NB4 (cell line): ENCODE measurements around the gene GOLGB1.

Experiments used
- DNase-seq: peaks from one replicate; pipeline ENCODE4 v3.0.0; 2010; ENCODE audit warnings: low read depth
- H3K4me3 ChIP-seq: one replicate; pipeline ENCODE4 v1.5.1; 2011; ENCODE audit warnings: mild to moderate bottlenecking, low read depth, low read length, moderate library complexity
- CTCF ChIP-seq: IDR thresholded peaks from one replicate; pipeline ENCODE4 v1.5.1; 2012; ENCODE audit warnings: low read depth, low read length
- MAX ChIP-seq: IDR thresholded peaks from 2 replicates; pipeline ENCODE4 v1.6.1; 2011; ENCODE audit warnings: low read depth, low read length
- MYC ChIP-seq: IDR thresholded peaks from 2 replicates; pipeline ENCODE4 v1.6.1; 2011; ENCODE audit warnings: low read depth, low read length
- POLR2A ChIP-seq: IDR thresholded peaks from 2 replicates; pipeline ENCODE4 v1.6.1; 2011; ENCODE audit warnings: mild to moderate bottlenecking; ENCODE audit not compliant: insufficient read length; ENCODE audit errors: extremely low read depth

Gene GOLGB1

DNA sequence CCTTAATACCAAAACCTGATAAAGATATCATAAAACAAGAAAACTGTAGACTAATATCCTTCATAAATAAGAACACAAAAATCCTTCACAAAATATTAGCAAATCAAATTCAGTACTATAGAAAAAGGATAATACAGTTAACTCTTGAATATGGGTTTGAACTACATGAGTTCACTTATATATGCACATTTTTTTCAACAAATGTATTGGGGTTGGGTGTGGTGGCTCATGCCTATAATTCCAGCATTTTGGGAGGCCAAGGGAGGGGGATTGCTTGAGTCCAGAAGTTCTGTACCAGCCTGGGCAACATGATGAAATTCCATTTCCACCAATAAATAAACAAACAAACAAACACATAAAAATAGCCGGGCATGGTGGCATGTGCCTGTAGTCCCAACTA, 39.2 kb downstream of the GOLGB1 start:
- DNase-seq, result no peak
- TF ChIP-seq POLR2A (no peak), MAX (no peak)

GRCh38 chr3:121707531-121708273, 41.8 kb downstream of the GOLGB1 start:
- no peak for DNase-seq
- TF ChIP-seq CTCF (no peak), MYC (no peak), MAX (no peak), POLR2A (no peak)
- no peak overlapping the region for H3K4me3 ChIP-seq

More for the DNA sequence above, 39.2 kb downstream of the GOLGB1 start:
- H3K4me3 ChIP-seq, result no peak overlapping the region

DNA sequence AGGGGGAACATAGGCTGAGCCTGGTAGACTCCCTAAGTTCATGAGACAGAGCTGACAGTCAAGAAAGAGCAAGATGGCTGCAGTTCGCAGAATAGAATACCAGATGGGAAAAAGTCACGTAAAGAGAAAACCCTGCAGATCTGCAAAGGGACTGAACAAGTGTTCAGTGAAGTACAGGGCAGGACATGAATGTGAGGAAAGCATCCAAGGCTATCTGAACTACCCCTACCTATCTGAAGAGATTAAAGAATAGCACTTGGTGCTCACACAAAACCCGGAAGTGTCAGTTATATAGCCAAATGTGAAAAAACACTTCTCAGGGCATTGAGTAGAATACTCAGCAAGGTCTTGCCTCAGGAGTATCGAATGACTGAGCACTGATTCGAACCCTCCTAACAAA, 44.0 kb downstream of the GOLGB1 start:
- no peak overlapping the region for H3K4me3 ChIP-seq
- TF ChIP-seq MAX (no peak), CTCF (no peak), MYC (no peak), POLR2A (no peak)
- no peak for DNase-seq

GRCh38 chr3:121703973-121704372, 45.6 kb downstream of the GOLGB1 start:
- no peak overlapping the region for H3K4me3 ChIP-seq
- TF ChIP-seq MYC, result no peak
- no peak for TF ChIP-seq POLR2A
- TF ChIP-seq MAX, result no peak
- no peak for TF ChIP-seq CTCF
- no peak for DNase-seq

- no peak overlapping the region for H3K4me3 ChIP-seq
- no peak for TF ChIP-seq MYC
- TF ChIP-seq CTCF, result no peak
- TF ChIP-seq MAX, result no peak
- no peak for TF ChIP-seq POLR2A
- no peak for DNase-seq
Observed at GRCh38 chr3:121698901-121699300, 50.6 kb downstream of the GOLGB1 start.

- TF ChIP-seq CTCF, result no peak
- TF ChIP-seq MYC, result no peak
- TF ChIP-seq POLR2A, result no peak
- TF ChIP-seq MAX, result no peak
- H3K4me3 ChIP-seq, result no peak overlapping the region
- DNase-seq, result no peak
Observed at GRCh38 chr3:121698476-121698875, 51.1 kb downstream of the GOLGB1 start.
